ENCODE data around the gene GMDS. TPM values are rescaled to one million over a fixed set of nuclear protein-coding genes. Genes with fewer than 3 reads are reported as not detected.

Gene GMDS
- total and polyA plus RNA-seq, 2 experiments from 2014 or later: 30.1 to 36.5 TPM

- TF ChIP-seq CREB1 (CRISPR knock-in tag; IDR thresholded peaks at IDR 0.05; ENCODE audit: low read depth) (no peak), NANOG (IDR thresholded peaks at IDR 0.05; ENCODE audit: borderline replicate concordance) (no peak), ZNF331 (CRISPR knock-in tag; IDR thresholded peaks at IDR 0.05; ENCODE audit: low read depth) (no peak)
Measured at GRCh38 chr6:1749041-1749440, 496.4 kb downstream of the GMDS start (continued).

GRCh38 chr6:1747531-1747930, 497.9 kb downstream of the GMDS start:
- H3K4me1 Mint-ChIP-seq: peaks cover 9% of the 10 kb centered on the region
- ATAC-seq: no peak
- no peak for DNase-seq (ENCODE audit: low spot score)
- no peaks in the 10 kb centered on the region for H3K79me2 ChIP-seq (replicated peaks; ENCODE audit: insufficient read depth)
- H3K27ac Mint-ChIP-seq: peak overlapping the region; percentile 71; the same call in 1 of the 2 replicates
- peaks cover 8% of the 10 kb centered on the region; the same call in 2 of the 3 replicates for H3K36me3 Mint-ChIP-seq (ENCODE audit: low read depth)
- no peak overlapping the region for H3K4me3 Mint-ChIP-seq
- H3K27me3 ChIP-seq (ENCODE audit: insufficient read depth): no peaks in the 10 kb centered on the region
- H3K27me3 Mint-ChIP-seq (ENCODE audit: insufficient read depth, low read depth, poor library complexity): peaks cover 2% of the 10 kb centered on the region
- H3K27ac ChIP-seq (ENCODE audit: low read depth): no peak overlapping the region
- no peak overlapping the region for H2AFZ ChIP-seq
- TF ChIP-seq, protein P1, sequence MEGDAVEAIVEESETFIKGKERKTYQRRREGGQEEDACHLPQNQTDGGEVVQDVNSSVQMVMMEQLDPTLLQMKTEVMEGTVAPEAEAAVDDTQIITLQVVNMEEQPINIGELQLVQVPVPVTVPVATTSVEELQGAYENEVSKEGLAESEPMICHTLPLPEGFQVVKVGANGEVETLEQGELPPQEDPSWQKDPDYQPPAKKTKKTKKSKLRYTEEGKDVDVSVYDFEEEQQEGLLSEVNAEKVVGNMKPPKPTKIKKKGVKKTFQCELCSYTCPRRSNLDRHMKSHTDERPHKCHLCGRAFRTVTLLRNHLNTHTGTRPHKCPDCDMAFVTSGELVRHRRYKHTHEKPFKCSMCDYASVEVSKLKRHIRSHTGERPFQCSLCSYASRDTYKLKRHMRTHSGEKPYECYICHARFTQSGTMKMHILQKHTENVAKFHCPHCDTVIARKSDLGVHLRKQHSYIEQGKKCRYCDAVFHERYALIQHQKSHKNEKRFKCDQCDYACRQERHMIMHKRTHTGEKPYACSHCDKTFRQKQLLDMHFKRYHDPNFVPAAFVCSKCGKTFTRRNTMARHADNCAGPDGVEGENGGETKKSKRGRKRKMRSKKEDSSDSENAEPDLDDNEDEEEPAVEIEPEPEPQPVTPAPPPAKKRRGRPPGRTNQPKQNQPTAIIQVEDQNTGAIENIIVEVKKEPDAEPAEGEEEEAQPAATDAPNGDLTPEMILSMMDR (conservative IDR thresholded peaks at IDR 0.05; ENCODE audit: low read depth in 2 of 2): no peak
- no peak for TF ChIP-seq POLR2AphosphoS5 (IDR thresholded peaks at IDR 0.05; ENCODE audit: low read depth)
- no peaks in the 10 kb centered on the region for H4K20me1 ChIP-seq (replicated peaks; ENCODE audit: insufficient read depth)
- no peak overlapping the region for H3K4me2 ChIP-seq
- peaks cover 10% of the 10 kb centered on the region for H3K9me3 Mint-ChIP-seq
- H3K9me2 ChIP-seq (ENCODE audit: insufficient read depth): 0 out of 2 replicates have a peak, but pooled peaks cover 4% of the 10 kb centered on the region
- no peaks in the 10 kb centered on the region for H3K4me1 ChIP-seq (ENCODE audit: insufficient read depth)
- no peaks in the 10 kb centered on the region for H3K36me3 ChIP-seq (ENCODE audit: insufficient read depth)
- no peak overlapping the region for H3K4me3 ChIP-seq
- no peaks in the 10 kb centered on the region for H3F3A ChIP-seq (replicated peaks; ENCODE audit: low read depth)

DNA sequence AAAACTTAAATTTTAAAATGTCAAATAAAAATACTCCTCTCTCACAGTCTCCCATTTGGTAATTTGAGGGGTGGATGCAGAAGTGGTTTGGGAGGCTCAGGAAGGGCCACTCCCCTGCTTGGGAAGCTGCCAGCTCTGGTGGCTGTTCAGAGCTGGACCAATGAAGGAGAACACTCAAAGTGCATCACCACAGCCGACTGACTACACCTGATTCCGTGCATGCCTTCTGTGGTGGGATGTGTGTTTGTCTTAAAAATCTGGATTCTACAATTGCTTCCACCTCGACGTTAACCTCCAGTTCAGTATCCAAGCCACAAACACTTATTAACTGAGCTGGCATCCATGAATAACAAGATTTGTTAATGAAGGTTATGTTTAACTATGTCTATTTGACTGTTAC, 498.4 kb downstream of the GMDS start:
- H3K36me3 Mint-ChIP-seq (ENCODE audit: low read depth): peaks cover 5% of the 10 kb centered on the region; the same call in 2 of the 3 replicates
- Histone ChIP-seq H3K9me2 (ENCODE audit: insufficient read depth) (0 out of 2 replicates have a peak, but pooled peaks cover 4% of the 10 kb centered on the region), H3K79me2 (replicated peaks; ENCODE audit: insufficient read depth) (no peaks in the 10 kb centered on the region), H3K4me1 (ENCODE audit: insufficient read depth) (no peaks in the 10 kb centered on the region), H3K27ac (ENCODE audit: low read depth) (no peak overlapping the region), H3K4me3 (no peak overlapping the region), H3K36me3 (ENCODE audit: insufficient read depth) (no peaks in the 10 kb centered on the region), H3K4me2 (no peak overlapping the region), H2AFZ (no peak overlapping the region), H3K27me3 (ENCODE audit: insufficient read depth) (no peaks in the 10 kb centered on the region), H3F3A (replicated peaks; ENCODE audit: low read depth) (no peaks in the 10 kb centered on the region), H4K20me1 (replicated peaks; ENCODE audit: insufficient read depth) (no peaks in the 10 kb centered on the region)
- peaks cover 2% of the 10 kb centered on the region for H3K27me3 Mint-ChIP-seq (ENCODE audit: insufficient read depth, low read depth, poor library complexity)
- H3K27ac Mint-ChIP-seq: peak overlapping the region; percentile 71; the same call in 1 of the 2 replicates
- no peak for ATAC-seq
- H3K4me3 Mint-ChIP-seq: no peak overlapping the region
- peaks cover 6% of the 10 kb centered on the region for H3K9me3 Mint-ChIP-seq
- no peak for DNase-seq (ENCODE audit: low spot score)
- H3K4me1 Mint-ChIP-seq: peaks cover 9% of the 10 kb centered on the region
- TF ChIP-seq JUNB (IDR thresholded peaks at IDR 0.05; ENCODE audit: unreplicated experiment): no peak
- no peak for TF ChIP-seq ZNF331 (CRISPR knock-in tag; IDR thresholded peaks at IDR 0.05; ENCODE audit: low read depth)
- TF ChIP-seq STAT1 (IDR thresholded peaks at IDR 0.05; ENCODE audit: unreplicated experiment): no peak
- no peak for TF ChIP-seq ZNF462 (CRISPR knock-in tag; IDR thresholded peaks at IDR 0.05)
- TF ChIP-seq EZH2phosphoT487 (IDR thresholded peaks at IDR 0.05; ENCODE audit: unreplicated experiment): no peak
- TF ChIP-seq, protein P1 (conservative IDR thresholded peaks at IDR 0.05; ENCODE audit: low read depth in 2 of 2): no peak
